Measurements from ENCODE around the gene SLC17A3.

The SLC17A3 gene

GRCh38 chr6:25892877-25893276, 18.8 kb upstream of the SLC17A3 start:
- DNase-seq (ENCODE audit: low read depth): no peak

GRCh38 chr6:25889877-25890853, 16.1 kb upstream of the SLC17A3 start:
- no peak for DNase-seq (ENCODE audit: low read depth)

More at GRCh38 chr6:25892877-25893276, 18.8 kb upstream of the SLC17A3 start:
- no peak overlapping the region for H3K4me3 ChIP-seq (ENCODE audit: low read depth, low read length)

GRCh38 chr6:25888626-25889025, 14.6 kb upstream of the SLC17A3 start:
- no peak overlapping the region for H3K4me3 ChIP-seq (ENCODE audit: low read depth, low read length)
- no peak for DNase-seq (ENCODE audit: low read depth)

More at GRCh38 chr6:25889877-25890853, 16.1 kb upstream of the SLC17A3 start:
- no peak overlapping the region for H3K4me3 ChIP-seq (ENCODE audit: low read depth, low read length)

- no peak for DNase-seq (ENCODE audit: low read depth)
These were observed 12.0 kb upstream of the SLC17A3 start for GRCh38 chr6:25886066-25886465.

GRCh38 chr6:25883991-25884390, 9.9 kb upstream of the SLC17A3 start:
- no peak overlapping the region for H3K4me3 ChIP-seq (ENCODE audit: low read depth, low read length)
- DNase-seq (ENCODE audit: low read depth): peak; percentile 77

More at GRCh38 chr6:25886066-25886465, 12.0 kb upstream of the SLC17A3 start:
- H3K4me3 ChIP-seq (ENCODE audit: low read depth, low read length): no peak overlapping the region

GRCh38 chr6:25883536-25883935, 9.5 kb upstream of the SLC17A3 start:
- no peak overlapping the region for H3K4me3 ChIP-seq (ENCODE audit: low read depth, low read length)
- DNase-seq (ENCODE audit: low read depth): no peak

GRCh38 chr6:25882051-25882496, 8.0 kb upstream of the SLC17A3 start:
- DNase-seq (ENCODE audit: low read depth): no peak
- no peak overlapping the region for H3K4me3 ChIP-seq (ENCODE audit: low read depth, low read length)

GRCh38 chr6:25880601-25881000, 6.6 kb upstream of the SLC17A3 start:
- no peak for DNase-seq (ENCODE audit: low read depth)
- no peak overlapping the region for H3K4me3 ChIP-seq (ENCODE audit: low read depth, low read length)

- H3K4me3 ChIP-seq (ENCODE audit: low read depth, low read length): no peak overlapping the region
- DNase-seq (ENCODE audit: low read depth): no peak
These were observed 4.8 kb upstream of the SLC17A3 start for GRCh38 chr6:25878721-25879322.

- H3K4me3 ChIP-seq (ENCODE audit: low read depth, low read length): no peak overlapping the region
- no peak for DNase-seq (ENCODE audit: low read depth)
These were observed 2.0 kb upstream of the SLC17A3 start for GRCh38 chr6:25875926-25876602.

- no peak for DNase-seq (ENCODE audit: low read depth)
- no peak overlapping the region for H3K4me3 ChIP-seq (ENCODE audit: low read depth, low read length)
These were observed 1.5 kb upstream of the SLC17A3 start for GRCh38 chr6:25875563-25875905.

GRCh38 chr6:25874822-25875562, 949 bp upstream of the SLC17A3 start:
- no peak for DNase-seq (ENCODE audit: low read depth)
- no peak overlapping the region for H3K4me3 ChIP-seq (ENCODE audit: low read depth, low read length)

GRCh38 chr6:25872814-25873213, 1.2 kb downstream of the SLC17A3 start:
- DNase-seq (ENCODE audit: low read depth): no peak
- no peak overlapping the region for H3K4me3 ChIP-seq (ENCODE audit: low read depth, low read length)

GRCh38 chr6:25869840-25870239, 4.2 kb downstream of the SLC17A3 start:
- no peak for DNase-seq (ENCODE audit: low read depth)
- H3K4me3 ChIP-seq (ENCODE audit: low read depth, low read length): no peak overlapping the region

- DNase-seq (ENCODE audit: low read depth): no peak
- no peak overlapping the region for H3K4me3 ChIP-seq (ENCODE audit: low read depth, low read length)
These were observed 5.4 kb downstream of the SLC17A3 start for GRCh38 chr6:25868436-25869183.

GRCh38 chr6:25866011-25866410, 8.0 kb downstream of the SLC17A3 start:
- DNase-seq (ENCODE audit: low read depth): no peak
- no peak overlapping the region for H3K4me3 ChIP-seq (ENCODE audit: low read depth, low read length)

GRCh38 chr6:25863360-25863759, 10.7 kb downstream of the SLC17A3 start:
- no peak for DNase-seq (ENCODE audit: low read depth)
- H3K4me3 ChIP-seq (ENCODE audit: low read depth, low read length): no peak overlapping the region

- no peak overlapping the region for H3K4me3 ChIP-seq (ENCODE audit: low read depth, low read length)
- DNase-seq (ENCODE audit: low read depth): no peak
These were observed 11.8 kb downstream of the SLC17A3 start for GRCh38 chr6:25862199-25862598.

- DNase-seq (ENCODE audit: low read depth): no peak
- no peak overlapping the region for H3K4me3 ChIP-seq (ENCODE audit: low read depth, low read length)
These were observed 21.3 kb downstream of the SLC17A3 start for GRCh38 chr6:25852756-25853155.

Measured in skeletal muscle cell (primary cell).